WTC11 (cell line): ENCODE data around the gene DLGAP4. TPM values are rescaled to one million over a fixed set of nuclear protein-coding genes. Genes with fewer than 3 reads are reported as not detected.

Experiments used
- ATAC-seq: fragments of 200-7000 bp; cut with Tn5 transposase; 2 replicates; pipeline ENCODE4 v1.10.0; 2021; ENCODE audit warnings: mild to moderate bottlenecking, moderate library complexity
- CTCF ChIA-PET: fragments of 300-600 bp; sonication (Branson Sonifier 250); formaldehyde crosslinking; loops from one replicate; lab custom pipeline; 2021; ENCODE audit warnings: antibody characterized with exemption; lab: Charles Lee
- POLR2A ChIA-PET: fragments of 350-600 bp; sonication (Branson Sonifier 250); formaldehyde crosslinking; loops from one replicate; lab custom pipeline; 2021; ENCODE audit warnings: antibody characterized with exemption; lab: Charles Lee
- DNase-seq: peaks from one replicate; pipeline ENCODE4 v3.0.0; 2021; ENCODE audit warnings: low spot score
- H3K27ac Mint-ChIP-seq: 2 replicates; pipeline ENCODE4 v1.8.0; 2021; ENCODE audit warnings: mixed read lengths
- H3K27me3 Mint-ChIP-seq: 2 replicates; pipeline ENCODE4 v1.8.0; 2021; ENCODE audit warnings: low read depth, mild to moderate bottlenecking, moderate library complexity, mixed read lengths
- H3K36me3 Mint-ChIP-seq: 2 replicates; pipeline ENCODE4 v1.8.0; 2021; ENCODE audit warnings: mixed read lengths
- H3K4me1 Mint-ChIP-seq: 2 replicates; pipeline ENCODE4 v1.8.0; 2022; ENCODE audit warnings: mixed read lengths
- H3K4me3 Mint-ChIP-seq: 2 replicates; pipeline ENCODE4 v1.8.0; 2021; ENCODE audit warnings: mild to moderate bottlenecking, moderate library complexity, mixed read lengths
- H3K9me3 Mint-ChIP-seq: 2 replicates; pipeline ENCODE4 v1.8.0; 2021; ENCODE audit warnings: mixed read lengths
- FOXK1 ChIP-seq: sonication (generic); formaldehyde crosslinking; IDR thresholded peaks from 2 replicates; pipeline ENCODE4 v1.8.0; 2022; ENCODE audit warnings: mild to moderate bottlenecking, moderate library complexity, missing genetic modification reagents
- FOXP4 ChIP-seq: sonication (generic); formaldehyde crosslinking; IDR thresholded peaks from 2 replicates; pipeline ENCODE4 v1.8.0; 2022; ENCODE audit warnings: mild to moderate bottlenecking, missing genetic modification reagents
- MXD4 ChIP-seq: fragments of 250-450 bp; sonication (Bioruptor Pico); IDR thresholded peaks from 2 replicates; pipeline ENCODE4 v1.8.0; 2021; ENCODE audit warnings: mild to moderate bottlenecking, moderate library complexity, borderline replicate concordance
- NR3C1 ChIP-seq: sonication (generic); formaldehyde crosslinking; conservative IDR thresholded peaks from 2 replicates; pipeline ENCODE4 v1.8.1; 2023; ENCODE audit warnings: low read depth, mild to moderate bottlenecking, missing genetic modification reagents
- RELA ChIP-seq: sonication (generic); formaldehyde crosslinking; IDR thresholded peaks from 2 replicates; pipeline ENCODE4 v1.8.1; 2022; ENCODE audit warnings: missing genetic modification reagents, mild to moderate bottlenecking, borderline replicate concordance
- TCF7 ChIP-seq: sonication (generic); formaldehyde crosslinking; IDR thresholded peaks from 2 replicates; pipeline ENCODE4 v1.8.0; 2022; ENCODE audit warnings: mild to moderate bottlenecking, low read depth, missing genetic modification reagents, moderate library complexity
- TEAD1 ChIP-seq: sonication (generic); formaldehyde crosslinking; IDR thresholded peaks from 2 replicates; pipeline ENCODE4 v1.8.0; 2022; ENCODE audit warnings: mild to moderate bottlenecking, missing genetic modification reagents
- ZBTB43 ChIP-seq: sonication (generic); formaldehyde crosslinking; IDR thresholded peaks from 2 replicates; pipeline ENCODE4 v1.8.1; 2023; ENCODE audit warnings: mild to moderate bottlenecking, missing genetic modification reagents
- ZNF219 ChIP-seq: sonication (generic); formaldehyde crosslinking; IDR thresholded peaks from 2 replicates; pipeline ENCODE4 v1.8.0; 2023; ENCODE audit warnings: missing genetic modification reagents, mild to moderate bottlenecking, borderline replicate concordance
- ZNF281 ChIP-seq: sonication (generic); formaldehyde crosslinking; IDR thresholded peaks from 2 replicates; pipeline ENCODE4 v1.8.0; 2023; ENCODE audit warnings: mild to moderate bottlenecking, missing genetic modification reagents
- ZNF416 ChIP-seq: fragments of 250-450 bp; sonication (Bioruptor Pico); IDR thresholded peaks from 2 replicates; pipeline ENCODE4 v1.9.0; 2021; ENCODE audit warnings: mild to moderate bottlenecking, inconsistent platforms
- ZNF423 ChIP-seq: fragments of 250-450 bp; sonication (Bioruptor Pico); IDR thresholded peaks from 2 replicates; pipeline ENCODE4 v2.1.2; 2022; ENCODE audit warnings: mild to moderate bottlenecking, moderate library complexity
- total RNA-seq: library from RNA; stranded (reverse); gene quantifications from 3 replicates; pipeline ENCODE4 v1.2.3, GENCODE V29; 2021
- TF ChIP-seq, protein P1 (sequence below): fragments of 250-450 bp; sonication (Bioruptor Pico); conservative IDR thresholded peaks from 2 replicates; pipeline ENCODE4 v1.9.0; 2021; ENCODE audit warnings: mild to moderate bottlenecking
- TF ChIP-seq, protein P2 (sequence below): sonication (generic); formaldehyde crosslinking; IDR thresholded peaks from 2 replicates; pipeline ENCODE4 v1.8.1; 2022; ENCODE audit warnings: low read depth, mild to moderate bottlenecking, moderate library complexity, missing genetic modification reagents, borderline replicate concordance
- TF ChIP-seq, protein P3 (sequence below): sonication (generic); formaldehyde crosslinking; IDR thresholded peaks from 2 replicates; pipeline ENCODE4 v1.8.0; 2022; ENCODE audit warnings: mild to moderate bottlenecking, missing genetic modification reagents
- TF ChIP-seq, protein P4 (sequence below): fragments of 250-450 bp; sonication (Bioruptor Pico); IDR thresholded peaks from 2 replicates; pipeline ENCODE4 v1.8.0; 2021; ENCODE audit warnings: mild to moderate bottlenecking

The DLGAP4 gene
- total RNA-seq, 1 experiment from 2014 or later = 52.6 TPM

- TF ChIP-seq, protein P1, sequence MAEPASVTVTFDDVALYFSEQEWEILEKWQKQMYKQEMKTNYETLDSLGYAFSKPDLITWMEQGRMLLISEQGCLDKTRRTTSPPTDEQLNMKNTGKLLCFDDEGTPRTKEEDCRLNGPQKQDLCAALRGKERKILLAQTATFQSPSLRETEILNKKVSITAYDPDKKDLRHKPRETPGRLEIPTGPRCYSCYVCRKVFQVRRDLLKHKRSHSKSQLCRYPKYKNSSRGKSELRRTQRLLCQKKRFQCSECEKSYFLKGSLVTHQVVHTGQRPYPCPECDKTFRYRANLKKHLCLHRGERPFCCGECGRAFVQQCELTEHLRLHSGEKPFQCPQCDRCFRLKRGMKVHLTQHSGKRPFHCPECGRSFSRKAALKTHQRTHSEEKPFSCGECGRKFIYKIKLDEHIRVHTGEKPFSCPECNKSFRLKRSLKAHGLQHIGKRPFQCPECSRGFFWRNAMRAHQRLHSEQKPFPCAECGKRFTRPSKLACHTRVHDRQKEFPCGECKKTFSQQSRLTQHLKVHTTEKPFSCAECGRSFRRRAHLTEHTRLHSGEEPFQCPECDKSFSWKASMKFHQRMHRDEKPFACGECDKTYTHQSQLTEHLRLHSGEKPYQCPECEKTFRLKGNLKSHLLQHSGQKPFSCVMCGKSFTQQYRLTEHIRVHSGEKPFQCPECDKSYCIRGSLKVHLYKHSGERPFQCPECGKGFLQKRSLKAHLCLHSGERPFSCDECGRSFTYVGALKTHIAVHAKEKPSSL (CRISPR knock-in tag) = no peak
- TF ChIP-seq FOXP4 (CRISPR knock-in tag) (no peak), ZNF416 (CRISPR knock-in tag) (no peak)
- TF ChIP-seq, protein P2, sequence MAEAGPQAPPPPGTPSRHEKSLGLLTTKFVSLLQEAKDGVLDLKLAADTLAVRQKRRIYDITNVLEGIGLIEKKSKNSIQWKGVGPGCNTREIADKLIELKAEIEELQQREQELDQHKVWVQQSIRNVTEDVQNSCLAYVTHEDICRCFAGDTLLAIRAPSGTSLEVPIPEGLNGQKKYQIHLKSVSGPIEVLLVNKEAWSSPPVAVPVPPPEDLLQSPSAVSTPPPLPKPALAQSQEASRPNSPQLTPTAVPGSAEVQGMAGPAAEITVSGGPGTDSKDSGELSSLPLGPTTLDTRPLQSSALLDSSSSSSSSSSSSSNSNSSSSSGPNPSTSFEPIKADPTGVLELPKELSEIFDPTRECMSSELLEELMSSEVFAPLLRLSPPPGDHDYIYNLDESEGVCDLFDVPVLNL (CRISPR knock-in tag) = no peak
Observed at GRCh38 chr20:36399969-36400545, 93.9 kb downstream of the DLGAP4 start (continued).

DNA sequence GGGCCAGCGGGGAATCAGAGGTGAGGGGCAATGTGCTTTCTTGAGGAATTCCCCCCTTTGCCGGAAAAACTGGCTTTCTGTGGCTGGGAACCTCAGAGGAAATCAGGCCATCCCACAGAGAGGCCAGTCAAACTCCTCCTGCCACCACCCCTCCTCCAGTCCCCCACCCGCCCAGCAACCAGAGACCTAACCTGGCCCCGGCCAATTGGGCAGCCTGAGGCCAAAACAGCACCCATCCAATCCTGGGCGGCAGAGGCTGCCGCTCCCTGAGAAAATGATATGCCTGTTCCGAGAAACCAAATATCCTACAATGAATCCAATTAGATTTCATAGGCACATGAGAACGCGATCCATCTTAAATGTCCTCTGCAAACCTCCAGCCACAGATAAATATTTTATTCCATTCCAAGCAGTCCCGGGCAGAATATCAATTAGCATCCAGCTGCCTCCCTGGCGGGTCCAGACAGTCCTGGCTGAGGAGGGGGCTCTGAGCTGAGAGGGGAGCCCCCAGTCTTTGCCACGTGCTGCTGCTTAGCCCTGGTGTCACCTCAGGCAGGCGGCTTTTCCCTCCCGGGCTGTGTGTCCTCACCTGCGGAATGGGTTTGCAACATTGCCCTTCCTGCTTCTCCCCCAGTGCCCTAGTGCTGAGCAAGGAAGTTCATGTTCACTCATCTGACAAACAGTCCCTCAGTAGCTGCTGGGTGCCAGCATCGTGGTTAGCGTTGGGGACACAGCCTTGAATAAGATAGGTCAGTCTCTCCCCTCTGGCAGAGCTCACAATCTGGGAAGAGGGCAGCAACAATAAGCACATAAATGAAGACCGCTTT lies 95.0 kb downstream of the DLGAP4 start:
- no peaks in the 10 kb centered on the region for H3K36me3 Mint-ChIP-seq
- TF ChIP-seq ZNF423 (CRISPR knock-in tag) = no peak
- TF ChIP-seq, all 79 proteins: peak for 0
- no peaks in the 10 kb centered on the region for H3K27me3 Mint-ChIP-seq
- DNase-seq (peak; percentile 40), ATAC-seq (peak; percentile 61)
- H3K27ac Mint-ChIP-seq = no peak overlapping the region
- POLR2A ChIA-PET = no interaction called here
- peaks cover 18% of the 10 kb centered on the region for H3K4me1 Mint-ChIP-seq
- H3K4me3 Mint-ChIP-seq = no peak overlapping the region
- CTCF ChIA-PET = interaction anchor here (0.7 to 2.2 kb wide), 7 partner anchors 10 to 198 kb away, joined by 3 to 36 read pairs (median 5); no protein-coding TSS in a partner anchor
- H3K9me3 Mint-ChIP-seq = peaks cover 11% of the 10 kb centered on the region

GRCh38 chr20:36402708-36403107 lies 96.6 kb downstream of the DLGAP4 start:
- POLR2A ChIA-PET = no interaction called here
- H3K27me3 Mint-ChIP-seq = no peaks in the 10 kb centered on the region
- TF ChIP-seq MXD4 (no peak), RELA (CRISPR knock-in tag) (no peak), ZNF281 (CRISPR knock-in tag) (no peak), ZNF423 (CRISPR knock-in tag) (no peak), TCF7 (no peak), FOXK1 (CRISPR knock-in tag) (no peak), TEAD1 (CRISPR knock-in tag) (no peak), ZBTB43 (CRISPR knock-in tag) (no peak), ZNF219 (no peak), NR3C1 (CRISPR knock-in tag) (no peak)
- TF ChIP-seq, protein P1 (CRISPR knock-in tag) = no peak
- TF ChIP-seq, protein P3, sequence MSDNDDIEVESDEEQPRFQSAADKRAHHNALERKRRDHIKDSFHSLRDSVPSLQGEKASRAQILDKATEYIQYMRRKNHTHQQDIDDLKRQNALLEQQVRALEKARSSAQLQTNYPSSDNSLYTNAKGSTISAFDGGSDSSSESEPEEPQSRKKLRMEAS (CRISPR knock-in tag) = no peak
- TF ChIP-seq, protein P4, sequence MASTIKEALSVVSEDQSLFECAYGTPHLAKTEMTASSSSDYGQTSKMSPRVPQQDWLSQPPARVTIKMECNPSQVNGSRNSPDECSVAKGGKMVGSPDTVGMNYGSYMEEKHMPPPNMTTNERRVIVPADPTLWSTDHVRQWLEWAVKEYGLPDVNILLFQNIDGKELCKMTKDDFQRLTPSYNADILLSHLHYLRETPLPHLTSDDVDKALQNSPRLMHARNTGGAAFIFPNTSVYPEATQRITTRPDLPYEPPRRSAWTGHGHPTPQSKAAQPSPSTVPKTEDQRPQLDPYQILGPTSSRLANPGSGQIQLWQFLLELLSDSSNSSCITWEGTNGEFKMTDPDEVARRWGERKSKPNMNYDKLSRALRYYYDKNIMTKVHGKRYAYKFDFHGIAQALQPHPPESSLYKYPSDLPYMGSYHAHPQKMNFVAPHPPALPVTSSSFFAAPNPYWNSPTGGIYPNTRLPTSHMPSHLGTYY (CRISPR knock-in tag) = no peak

More at GRCh38 chr20:36402708-36403107, 96.6 kb downstream of the DLGAP4 start:
- no peak overlapping the region for H3K27ac Mint-ChIP-seq
- ATAC-seq (no peak), DNase-seq (no peak)
- no peaks in the 10 kb centered on the region for H3K36me3 Mint-ChIP-seq
- CTCF ChIA-PET = no interaction called here
- peaks cover 18% of the 10 kb centered on the region for H3K4me1 Mint-ChIP-seq
- peaks cover 6% of the 10 kb centered on the region for H3K9me3 Mint-ChIP-seq
- H3K4me3 Mint-ChIP-seq = no peak overlapping the region
